GM23338 (cell line): ENCODE results near the gene TEKTIP1. TPM values are rescaled to one million over a fixed set of nuclear protein-coding genes. Genes with fewer than 3 reads are reported as not detected.

Experiments used
- ATAC-seq: fragments of 200-7000 bp; cut with Tn5 transposase; 3 replicates; pipeline ENCODE4 v1.9.1; 2020
- DNase-seq: peaks from one replicate; pipeline ENCODE4 v3.0.0-alpha.2; 2015; ENCODE audit warnings: low spot score
- H2AFZ ChIP-seq: fragments of 200-600 bp; sonication (generic); 2 replicates; pipeline ENCODE4 v1.8.0; 2016; ENCODE audit warnings: antibody characterized with exemption, mild to moderate bottlenecking, moderate library complexity
- H3F3A ChIP-seq: fragments of 200-600 bp; sonication (generic); replicated peaks from 2 replicates; pipeline ENCODE4 v1.8.0; 2017; ENCODE audit warnings: antibody characterized with exemption, mixed run types, low read depth
- H3K27ac ChIP-seq: fragments of 200-600 bp; sonication (generic); 2 replicates; pipeline ENCODE4 v1.6.1; 2016; ENCODE audit warnings: low read depth
- H3K27me3 ChIP-seq: fragments of 200-600 bp; sonication (generic); 2 replicates; pipeline ENCODE4 v1.8.0; 2016; ENCODE audit warnings: mild to moderate bottlenecking, mixed run types, moderate library complexity; ENCODE audit not compliant: insufficient read depth
- H3K36me3 ChIP-seq: fragments of 200-600 bp; sonication (generic); 2 replicates; pipeline ENCODE4 v1.8.0; 2016; ENCODE audit warnings: mild to moderate bottlenecking; ENCODE audit not compliant: insufficient read depth
- H3K4me1 ChIP-seq: fragments of 200-600 bp; sonication (generic); 2 replicates; pipeline ENCODE4 v1.8.0; 2016; ENCODE audit warnings: mild to moderate bottlenecking, moderate library complexity; ENCODE audit not compliant: insufficient read depth
- H3K4me2 ChIP-seq: fragments of 200-600 bp; sonication (generic); 2 replicates; pipeline ENCODE4 v1.7.1; 2017; ENCODE audit warnings: mixed run types
- H3K4me3 ChIP-seq: fragments of 200-600 bp; sonication (generic); 2 replicates; pipeline ENCODE4 v1.6.1; 2016; ENCODE audit warnings: mixed run types
- H3K79me2 ChIP-seq: fragments of 200-600 bp; sonication (generic); replicated peaks from 2 replicates; pipeline ENCODE4 v1.8.0; 2017; ENCODE audit warnings: mild to moderate bottlenecking; ENCODE audit not compliant: insufficient read depth
- H3K9me2 ChIP-seq: fragments of 200-600 bp; sonication (generic); 2 replicates; pipeline ENCODE4 v1.8.0; 2017; ENCODE audit not compliant: insufficient read depth
- H4K20me1 ChIP-seq: fragments of 200-600 bp; sonication (generic); replicated peaks from 2 replicates; pipeline ENCODE4 v1.8.0; 2017; ENCODE audit warnings: mild to moderate bottlenecking; ENCODE audit not compliant: insufficient read depth
- H3K27ac Mint-ChIP-seq: 2 replicates; pipeline ENCODE4 v1.8.0; 2020; ENCODE audit warnings: inconsistent platforms, mild to moderate bottlenecking, moderate library complexity, mixed read lengths
- H3K27me3 Mint-ChIP-seq: 3 replicates; pipeline ENCODE4 v1.8.0; 2022; ENCODE audit warnings: low read depth, mild to moderate bottlenecking, moderate library complexity, mixed read lengths, inconsistent platforms; ENCODE audit not compliant: insufficient read depth, poor library complexity
- H3K36me3 Mint-ChIP-seq: 3 replicates; pipeline ENCODE4 v1.8.0; 2021; ENCODE audit warnings: low read depth, mild to moderate bottlenecking, inconsistent platforms, moderate library complexity, mixed read lengths
- H3K4me1 Mint-ChIP-seq: 3 replicates; pipeline ENCODE4 v1.8.0; 2020; ENCODE audit warnings: mild to moderate bottlenecking, inconsistent platforms, mixed read lengths
- H3K4me3 Mint-ChIP-seq: 3 replicates; pipeline ENCODE4 v1.8.0; 2021; ENCODE audit warnings: moderate library complexity, mild to moderate bottlenecking, inconsistent platforms, mixed read lengths
- H3K9me3 Mint-ChIP-seq: 3 replicates; pipeline ENCODE4 v1.8.0; 2020; ENCODE audit warnings: moderate library complexity, mild to moderate bottlenecking, inconsistent platforms, mixed read lengths
- CTCF ChIP-seq, 2 experiments: fragments of 200-600 bp in 1 of 2; sonication (generic) in 1 of 2; conservative IDR thresholded peaks; 2 replicates each; pipeline versions ENCODE4 v1.5.1 to v1.6.1; 2016 to 2017; ENCODE audit warnings: antibody characterized with exemption in 2 of 2, low read depth in 2 of 2, mild to moderate bottlenecking in 2 of 2, moderate library complexity in 1 of 2
- ETS1 ChIP-seq: IDR thresholded peaks from 2 replicates; pipeline ENCODE4 v1.6.1; 2016; ENCODE audit warnings: antibody characterized with exemption
- EZH2 ChIP-seq: fragments of 200-600 bp; sonication (generic); IDR thresholded peaks from one replicate; pipeline ENCODE4 v1.8.0; 2017; ENCODE audit warnings: antibody characterized with exemption, mild to moderate bottlenecking, low read depth; ENCODE audit not compliant: unreplicated experiment
- EZH2phosphoT487 ChIP-seq: fragments of 200-600 bp; sonication (generic); IDR thresholded peaks from one replicate; pipeline ENCODE4 v1.8.1; 2018; ENCODE audit warnings: antibody characterized with exemption; ENCODE audit not compliant: unreplicated experiment
- JUNB ChIP-seq: IDR thresholded peaks from one replicate; pipeline ENCODE4 v1.6.1; 2016; ENCODE audit warnings: antibody characterized with exemption; ENCODE audit not compliant: unreplicated experiment
- POLR2AphosphoS5 ChIP-seq: IDR thresholded peaks from 2 replicates; pipeline ENCODE4 v1.6.1; 2016; ENCODE audit warnings: antibody characterized with exemption, low read depth
- REST ChIP-seq: IDR thresholded peaks from one replicate; pipeline ENCODE4 v1.6.1; 2018; ENCODE audit warnings: antibody characterized with exemption; ENCODE audit not compliant: unreplicated experiment
- STAT1 ChIP-seq: IDR thresholded peaks from one replicate; pipeline ENCODE4 v1.6.1; 2016; ENCODE audit warnings: antibody characterized with exemption; ENCODE audit not compliant: unreplicated experiment
- ZNF114 ChIP-seq: fragments of 250-450 bp; sonication (Bioruptor Pico); IDR thresholded peaks from 2 replicates; pipeline ENCODE4 v1.5.0; 2020; ENCODE audit warnings: mild to moderate bottlenecking, moderate library complexity
- ZNF331 ChIP-seq: fragments of 250-450 bp; sonication (Bioruptor Pico); IDR thresholded peaks from 2 replicates; pipeline ENCODE4 v1.5.0; 2020; ENCODE audit warnings: low read depth, mild to moderate bottlenecking, moderate library complexity
- polyA plus RNA-seq: library from polyadenylated mRNA; unstranded; fragments of >200 nt; fragmentation: Nextera tagmentation; extraction: Ambion mirVana; gene quantifications from 2 replicates; pipeline ENCODE4 v1.2.1, GENCODE V29; 2016
- total RNA-seq: library from RNA; depleted of rRNA; stranded (reverse); fragments of >200 nt; shearing (Covaris generic); gene quantifications from 2 replicates; pipeline ENCODE4 v1.2.3, GENCODE V29; 2014

Gene TEKTIP1
- total and polyA plus RNA-seq, 2 experiments from 2014 or later, result not detected

GRCh38 chr19:3509566-3509989 is 29.4 kb upstream of the TEKTIP1 start (continued):
- TF ChIP-seq ETS1 (no peak), ZNF114 (CRISPR knock-in tag) (no peak), POLR2AphosphoS5 (no peak), EZH2 (no peak), JUNB (no peak), ZNF331 (CRISPR knock-in tag) (no peak), REST (no peak), CTCF (conservative IDR thresholded peaks at IDR 0.05; ENCODE audit: low read depth in 2 of 2) (no peak), STAT1 (no peak)

GRCh38 chr19:3510727-3511126 is 28.2 kb upstream of the TEKTIP1 start:
- Histone ChIP-seq H3K4me2 (no peak overlapping the region), H4K20me1 (peaks cover 7% of the 10 kb centered on the region; the same call in 1 of the 2 replicates), H3K79me2 (peaks cover 55% of the 10 kb centered on the region), H3F3A (no peaks in the 10 kb centered on the region), H2AFZ (no peak overlapping the region), H3K9me2 (no peaks in the 10 kb centered on the region), H3K36me3 (no peaks in the 10 kb centered on the region), H3K27me3 (no peaks in the 10 kb centered on the region), H3K4me3 (no peak overlapping the region), H3K4me1 (peaks cover 8% of the 10 kb centered on the region), H3K27ac (no peak overlapping the region)
- H3K27me3 Mint-ChIP-seq, result peaks cover 27% of the 10 kb centered on the region
- no peak overlapping the region for H3K4me3 Mint-ChIP-seq
- TF ChIP-seq CTCF (conservative IDR thresholded peaks at IDR 0.05; ENCODE audit: low read depth in 2 of 2) (peak; percentile 28 to 66), EZH2phosphoT487 (no peak)
- H3K27ac Mint-ChIP-seq, result no peak overlapping the region
- peaks cover 11% of the 10 kb centered on the region; the same call in 2 of the 3 replicates for H3K36me3 Mint-ChIP-seq
- peaks cover 14% of the 10 kb centered on the region for H3K4me1 Mint-ChIP-seq
- H3K9me3 Mint-ChIP-seq, result no peaks in the 10 kb centered on the region; the same call in 2 of the 3 replicates
- no peak for ATAC-seq
- DNase-seq, result peak; percentile 47
